NCI-H345 treated with DMSO at 0.1 percent for 48 hours (cell line): ENCODE measurements around the gene JUNB.

Experiments
- DNase-seq: peaks from one replicate; lab custom pipeline; 2025; ENCODE audit not compliant: unreplicated experiment; lab: John Stamatoyannopoulos, UW

Gene JUNB

DNA sequence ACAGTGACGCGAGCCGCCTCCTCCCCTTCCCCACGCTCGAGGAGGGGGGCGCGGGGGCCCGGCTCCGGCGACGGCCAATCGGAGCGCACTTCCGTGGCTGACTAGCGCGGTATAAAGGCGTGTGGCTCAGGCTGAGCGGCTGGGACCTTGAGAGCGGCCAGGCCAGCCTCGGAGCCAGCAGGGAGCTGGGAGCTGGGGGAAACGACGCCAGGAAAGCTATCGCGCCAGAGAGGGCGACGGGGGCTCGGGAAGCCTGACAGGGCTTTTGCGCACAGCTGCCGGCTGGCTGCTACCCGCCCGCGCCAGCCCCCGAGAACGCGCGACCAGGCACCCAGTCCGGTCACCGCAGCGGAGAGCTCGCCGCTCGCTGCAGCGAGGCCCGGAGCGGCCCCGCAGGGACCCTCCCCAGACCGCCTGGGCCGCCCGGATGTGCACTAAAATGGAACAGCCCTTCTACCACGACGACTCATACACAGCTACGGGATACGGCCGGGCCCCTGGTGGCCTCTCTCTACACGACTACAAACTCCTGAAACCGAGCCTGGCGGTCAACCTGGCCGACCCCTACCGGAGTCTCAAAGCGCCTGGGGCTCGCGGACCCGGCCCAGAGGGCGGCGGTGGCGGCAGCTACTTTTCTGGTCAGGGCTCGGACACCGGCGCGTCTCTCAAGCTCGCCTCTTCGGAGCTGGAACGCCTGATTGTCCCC lies at the start of gene JUNB:
Gene JUNB (plus strand): TSS at position 142 of the 706 bp plus-strand sequence. CDS start 286 bp downstream, at position 428.
- peak; percentile 24 for DNase-seq

- DNase-seq, result no peak
Measured at GRCh38 chr19:12745166-12745897, 46.0 kb upstream of the JUNB start.

DNA sequence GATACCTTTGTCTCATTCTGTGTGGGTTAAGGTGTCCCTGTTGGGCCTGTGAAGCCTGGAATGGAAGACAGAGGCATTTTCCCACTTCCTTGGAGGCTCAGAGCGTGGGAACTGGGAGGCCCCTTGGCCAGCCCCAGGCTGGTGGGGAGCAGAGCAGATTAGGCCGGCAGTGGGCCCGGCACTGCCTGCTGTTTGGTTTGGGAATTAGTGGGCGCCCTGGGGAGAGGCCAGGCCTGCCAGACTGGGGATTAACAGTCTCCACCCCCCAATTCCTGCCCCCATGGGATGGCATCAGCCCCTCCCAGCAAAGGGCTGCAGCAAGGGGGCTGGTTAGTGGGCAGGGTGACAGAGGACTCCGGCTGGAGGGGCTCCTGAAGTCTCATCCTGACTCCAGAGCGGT lies 42.8 kb upstream of the JUNB start:
- no peak for DNase-seq

- peak; percentile 67 for DNase-seq
Measured at GRCh38 chr19:12749938-12750521, 41.3 kb upstream of the JUNB start.

DNA sequence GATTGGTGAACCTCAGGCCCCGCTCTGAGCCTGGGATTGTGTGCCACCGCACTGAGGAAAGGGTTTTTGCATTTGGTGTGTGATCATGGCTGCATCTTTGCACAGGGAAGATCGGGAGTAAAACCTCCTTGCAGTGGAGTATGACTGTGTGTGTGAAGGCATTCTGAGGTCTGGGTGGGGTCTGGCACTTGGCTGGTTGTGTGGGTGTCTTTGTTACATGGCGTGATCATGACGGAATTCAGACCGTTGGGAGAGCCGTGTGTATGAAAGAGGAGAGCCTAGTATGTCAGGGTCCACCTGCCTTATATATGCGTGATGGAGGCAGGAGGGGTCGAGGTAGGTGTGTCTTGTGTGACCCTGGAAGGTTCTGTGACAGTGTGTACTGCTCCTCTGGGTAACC lies 40.4 kb upstream of the JUNB start:
- DNase-seq, result no peak

GRCh38 chr19:12751635-12752034 lies 39.7 kb upstream of the JUNB start, which contains the start of gene BEST2:
TSS of gene BEST2 (plus strand) at chr19:12751791. CDS start at chr19:12752593, 802 bp downstream.
- DNase-seq, result no peak

GRCh38 chr19:12752056-12752781 lies 39.1 kb upstream of the JUNB start:
- DNase-seq, result no peak

- no peak for DNase-seq
Measured at GRCh38 chr19:12754465-12755196, 36.7 kb upstream of the JUNB start.

DNA sequence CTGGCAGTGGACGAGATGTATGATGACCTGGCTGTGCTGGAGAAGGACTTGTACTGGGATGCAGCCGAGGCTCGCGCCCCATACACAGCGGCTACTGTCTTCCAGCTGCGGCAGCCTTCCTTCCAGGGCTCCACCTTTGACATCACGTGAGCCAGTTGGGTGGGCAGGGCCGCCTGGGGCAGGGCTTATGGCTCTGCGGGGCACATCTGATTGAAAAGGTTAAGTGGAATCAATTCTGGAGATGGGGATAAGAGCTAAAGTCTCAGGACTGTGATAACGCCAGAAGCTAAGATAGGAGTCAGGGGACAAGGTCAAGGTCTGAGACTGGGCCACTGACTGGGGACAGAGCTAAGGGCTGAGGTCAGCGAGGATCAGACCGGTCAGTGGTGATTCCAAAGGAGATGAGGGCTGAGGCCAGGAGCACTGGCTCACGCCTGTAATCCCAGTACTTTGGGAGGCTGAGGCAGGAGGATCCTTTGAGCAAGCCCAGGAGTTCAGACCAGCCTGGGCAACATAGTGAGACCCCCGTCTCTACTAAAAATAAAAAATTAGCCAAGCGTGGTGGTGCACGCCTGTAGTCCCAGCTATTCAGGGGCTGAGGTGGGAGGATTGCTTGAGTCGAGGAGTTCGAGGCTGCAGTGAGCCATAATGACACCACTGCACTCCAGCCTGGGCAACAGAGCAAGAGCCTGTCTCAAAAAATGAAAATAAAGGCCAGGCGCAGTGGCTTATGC lies 35.0 kb upstream of the JUNB start:
- DNase-seq, result no peak

GRCh38 chr19:12757544-12758274 lies 33.6 kb upstream of the JUNB start:
- DNase-seq, result no peak

DNA sequence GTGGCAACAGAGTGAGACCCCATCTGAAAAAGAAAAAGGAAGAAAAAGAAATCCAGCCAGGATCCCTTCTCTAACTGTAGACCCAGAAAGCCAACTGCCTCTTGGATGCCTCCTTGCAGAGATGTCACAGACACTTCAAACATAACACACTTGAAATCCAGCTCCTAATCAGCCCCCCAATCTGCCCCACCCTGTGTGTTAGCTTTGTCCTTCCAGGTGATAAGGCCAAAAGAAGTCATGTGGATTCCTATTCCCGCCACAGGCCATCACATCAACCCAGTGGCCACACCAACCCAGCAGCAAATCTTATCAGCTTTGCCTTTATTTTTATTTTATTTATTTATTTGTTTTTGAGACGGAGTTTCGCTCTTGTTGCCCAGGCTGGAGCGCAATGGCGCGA lies 31.6 kb upstream of the JUNB start:
- DNase-seq, result no peak

DNA sequence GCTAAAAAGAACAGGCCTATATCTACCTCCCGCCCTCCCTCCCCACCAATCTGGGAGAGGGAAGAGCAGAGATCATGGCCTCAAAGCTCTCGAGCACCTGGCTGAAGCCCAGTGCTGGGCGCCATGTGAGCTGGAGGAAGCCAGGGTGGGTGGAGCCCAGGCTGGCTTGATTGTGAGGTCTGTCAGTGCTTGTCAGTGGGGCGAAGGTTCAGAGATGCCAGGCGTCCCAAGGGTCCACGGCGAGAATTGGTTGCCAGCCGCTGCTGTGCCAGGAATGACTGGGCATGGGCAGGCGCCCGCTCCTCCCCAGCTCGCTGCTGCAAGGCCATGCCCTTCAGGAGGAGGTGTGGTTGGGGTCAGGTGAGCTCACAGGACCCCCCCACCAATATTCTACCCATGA lies 28.2 kb upstream of the JUNB start:
- no peak for DNase-seq

- DNase-seq, result no peak
Measured at GRCh38 chr19:12764698-12765097, 26.6 kb upstream of the JUNB start.

GRCh38 chr19:12766051-12766521 lies 25.2 kb upstream of the JUNB start:
- DNase-seq, result no peak

GRCh38 chr19:12767150-12767549 lies 24.1 kb upstream of the JUNB start:
- DNase-seq, result no peak

GRCh38 chr19:12767666-12768065 lies 23.6 kb upstream of the JUNB start:
- DNase-seq, result no peak

DNA sequence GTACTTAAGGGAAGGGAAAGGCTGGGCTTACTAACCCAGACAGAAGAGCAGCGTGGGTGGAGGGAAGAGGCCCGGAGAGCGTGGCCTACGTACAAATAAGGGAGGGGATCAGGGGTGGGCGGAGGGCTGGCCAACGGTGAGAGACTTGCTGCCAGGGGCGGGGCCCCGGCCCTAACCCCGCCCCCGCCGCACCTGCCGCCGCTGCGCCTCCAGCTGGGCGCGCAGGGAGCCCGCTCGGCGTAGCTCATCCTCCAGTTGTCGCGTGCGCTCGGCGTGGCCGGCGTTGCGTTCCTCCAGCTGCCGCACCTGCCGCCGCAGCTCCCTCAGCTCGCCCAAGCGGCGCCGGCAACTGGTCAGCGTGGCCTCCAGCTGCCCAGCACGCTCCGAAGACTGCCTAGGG lies 21.6 kb upstream of the JUNB start:
- no peak for DNase-seq

GRCh38 chr19:12770922-12771321 lies 20.4 kb upstream of the JUNB start:
- no peak for DNase-seq

DNA sequence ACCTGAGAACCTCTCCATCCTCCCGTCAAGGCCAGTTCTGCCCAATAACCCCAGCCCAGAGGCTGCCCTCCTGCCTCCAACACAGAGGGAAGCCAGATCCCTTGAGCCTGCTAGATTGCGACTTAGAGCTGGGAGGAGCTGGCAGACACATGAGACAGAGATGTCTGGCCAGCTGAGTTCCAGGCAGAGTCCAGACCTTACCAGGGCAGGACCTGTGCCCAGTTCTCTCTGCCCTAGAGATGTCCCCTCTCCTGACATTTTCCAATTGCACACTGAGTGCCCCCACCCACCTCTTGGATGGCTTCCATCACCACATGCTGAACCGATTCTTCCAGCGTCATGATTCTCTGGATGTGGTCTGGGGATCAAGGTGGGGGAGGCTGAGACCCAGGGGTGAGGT lies 19.0 kb upstream of the JUNB start:
- DNase-seq, result no peak
